Measurements from ENCODE around the gene SSBP2. TPM values are rescaled to one million over a fixed set of nuclear protein-coding genes. Genes with fewer than 3 reads are reported as not detected.
"Not testable (repeated sequence)": the region's sequence is repeated elsewhere in the genome, so short reads cannot be mapped to it uniquely, and the experiment has no call there.

The SSBP2 gene
- total RNA-seq, 2 donors from 2014 or later = 18.1 to 31.4 TPM

DNA sequence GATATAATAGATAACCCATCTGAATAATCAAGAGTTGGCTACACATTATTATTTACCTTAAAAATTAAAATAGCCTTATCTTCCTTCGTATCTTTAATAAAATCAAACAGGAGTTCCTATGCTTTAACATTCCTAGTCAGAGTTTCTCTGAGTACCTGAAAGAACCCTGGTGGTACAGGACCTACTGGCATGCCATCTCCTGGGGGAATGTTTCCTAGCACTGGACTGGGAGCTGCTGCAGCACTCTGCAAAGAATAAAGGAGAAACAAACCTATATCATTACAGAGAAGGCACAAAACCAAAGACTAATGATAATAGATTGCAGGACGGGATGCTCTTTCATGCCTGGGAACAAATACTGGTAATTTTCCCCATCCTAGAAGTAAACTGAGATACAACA, 237.4 kb downstream of the SSBP2 start:
- DNase-seq (no peak), ATAC-seq (no peak)
- no peaks in the 10 kb centered on the region for H3K36me3 ChIP-seq (replicated peaks in 1 of 2; ENCODE audit: insufficient read depth in 1 of 2, low read depth in 2 of 2)
- TF ChIP-seq POLR2A (IDR thresholded peaks at IDR 0.05) = no peak
- TF ChIP-seq, protein P1, sequence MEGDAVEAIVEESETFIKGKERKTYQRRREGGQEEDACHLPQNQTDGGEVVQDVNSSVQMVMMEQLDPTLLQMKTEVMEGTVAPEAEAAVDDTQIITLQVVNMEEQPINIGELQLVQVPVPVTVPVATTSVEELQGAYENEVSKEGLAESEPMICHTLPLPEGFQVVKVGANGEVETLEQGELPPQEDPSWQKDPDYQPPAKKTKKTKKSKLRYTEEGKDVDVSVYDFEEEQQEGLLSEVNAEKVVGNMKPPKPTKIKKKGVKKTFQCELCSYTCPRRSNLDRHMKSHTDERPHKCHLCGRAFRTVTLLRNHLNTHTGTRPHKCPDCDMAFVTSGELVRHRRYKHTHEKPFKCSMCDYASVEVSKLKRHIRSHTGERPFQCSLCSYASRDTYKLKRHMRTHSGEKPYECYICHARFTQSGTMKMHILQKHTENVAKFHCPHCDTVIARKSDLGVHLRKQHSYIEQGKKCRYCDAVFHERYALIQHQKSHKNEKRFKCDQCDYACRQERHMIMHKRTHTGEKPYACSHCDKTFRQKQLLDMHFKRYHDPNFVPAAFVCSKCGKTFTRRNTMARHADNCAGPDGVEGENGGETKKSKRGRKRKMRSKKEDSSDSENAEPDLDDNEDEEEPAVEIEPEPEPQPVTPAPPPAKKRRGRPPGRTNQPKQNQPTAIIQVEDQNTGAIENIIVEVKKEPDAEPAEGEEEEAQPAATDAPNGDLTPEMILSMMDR (IDR thresholded peaks at IDR 0.05) = no peak
- 75 to 77% methylated on average over 2 of the region's 2 CpGs for WGBS, 2 donors
- no peaks in the 10 kb centered on the region for H3K9me3 ChIP-seq
- H3K4me3 ChIP-seq = no peak overlapping the region
- intact Hi-C loops (cut with DNase I) = loop anchor here (5.0 kb wide), 1 partner anchor 234 kb away; no protein-coding TSS in a partner anchor
- peaks cover 3% of the 10 kb centered on the region for H3K4me1 ChIP-seq
- H3K27me3 ChIP-seq = no peaks in the 10 kb centered on the region
- H3K27ac ChIP-seq = no peak overlapping the region

GRCh38 chr5:81506900-81507588, 243.9 kb downstream of the SSBP2 start:
- intact Hi-C loops (cut with DNase I) = loop anchor here (10.0 kb wide), 2 partner anchors 358 to 668 kb away; no protein-coding TSS in a partner anchor
- peaks cover 4% of the 10 kb centered on the region for H3K4me1 ChIP-seq
- 11 to 12% methylated on average over 2 of the region's 2 CpGs for WGBS, 2 donors
- ATAC-seq = peak; percentile 100
- no peaks in the 10 kb centered on the region for H3K36me3 ChIP-seq (replicated peaks in 1 of 2; ENCODE audit: insufficient read depth in 1 of 2, low read depth in 2 of 2)
- no peak overlapping the region for H3K4me3 ChIP-seq
- TF ChIP-seq POLR2A (IDR thresholded peaks at IDR 0.05) = no peak
- TF ChIP-seq, protein P1 (IDR thresholded peaks at IDR 0.05) = peak; percentile 68 to 98 (median 91)
- no peaks in the 10 kb centered on the region for H3K9me3 ChIP-seq
- H3K27ac ChIP-seq = peak overlapping the region in 2 of 4 donors; percentile 27 to 59
- H3K27me3 ChIP-seq = no peaks in the 10 kb centered on the region
- peak; percentile 61 to 89 (median 75) for DNase-seq

GRCh38 chr5:81506378-81506777, 244.5 kb downstream of the SSBP2 start:
- intact Hi-C loops (cut with DNase I) = loop anchor here (10.0 kb wide), 2 partner anchors 358 to 668 kb away; no protein-coding TSS in a partner anchor
- H3K27ac ChIP-seq = peak overlapping the region in 2 of 4 donors; percentile 27 to 59

DNA sequence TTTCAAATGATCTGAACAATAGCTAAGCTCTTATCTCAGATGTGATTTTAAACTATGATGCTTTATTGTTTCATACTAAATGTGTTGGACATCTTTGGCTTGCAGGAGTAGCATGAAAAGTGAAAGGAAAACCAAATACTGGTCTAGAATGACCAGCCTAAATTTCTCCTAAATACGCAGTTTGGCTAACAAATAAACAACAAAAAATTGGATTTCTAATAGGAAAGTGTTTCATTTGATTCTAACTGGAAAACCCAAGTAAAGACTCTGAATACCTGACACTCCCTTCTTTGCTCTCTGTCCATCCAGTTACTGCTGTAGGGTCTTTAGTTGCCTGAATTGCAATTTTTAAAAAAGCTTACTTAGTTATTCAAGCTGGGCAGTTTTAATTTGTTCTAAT, 245.2 kb downstream of the SSBP2 start:
- no peaks in the 10 kb centered on the region for H3K36me3 ChIP-seq (replicated peaks in 1 of 2; ENCODE audit: insufficient read depth in 1 of 2, low read depth in 2 of 2)
- intact Hi-C loops (cut with DNase I) = loop anchor here (10.0 kb wide), 2 partner anchors 359 to 669 kb away; no protein-coding TSS in a partner anchor
- H3K27me3 ChIP-seq = no peaks in the 10 kb centered on the region
- 28 to 40% methylated on average over 1 of the region's 1 CpG for WGBS, 2 donors
- H3K27ac ChIP-seq = peak overlapping the region in 2 of 4 donors; percentile 20 to 59
- TF ChIP-seq, protein P1 (IDR thresholded peaks at IDR 0.05) = no peak
- no peak for TF ChIP-seq POLR2A (IDR thresholded peaks at IDR 0.05)
- H3K4me3 ChIP-seq = no peak overlapping the region
- DNase-seq = no peak
- H3K4me1 ChIP-seq = peaks cover 4% of the 10 kb centered on the region
- ATAC-seq = no peak
- no peaks in the 10 kb centered on the region for H3K9me3 ChIP-seq

More at GRCh38 chr5:81506378-81506777, 244.5 kb downstream of the SSBP2 start:
- DNase-seq (no peak), ATAC-seq (no peak)
- no peaks in the 10 kb centered on the region for H3K36me3 ChIP-seq (replicated peaks in 1 of 2; ENCODE audit: insufficient read depth in 1 of 2, low read depth in 2 of 2)
- no peak overlapping the region for H3K4me3 ChIP-seq
- H3K4me1 ChIP-seq = peaks cover 4% of the 10 kb centered on the region
- H3K9me3 ChIP-seq = no peaks in the 10 kb centered on the region
- H3K27me3 ChIP-seq = no peaks in the 10 kb centered on the region
- WGBS, 2 donors = 15 to 20% methylated on average over 1 of the region's 1 CpG
- TF ChIP-seq, protein P1 (IDR thresholded peaks at IDR 0.05) = no peak
- no peak for TF ChIP-seq POLR2A (IDR thresholded peaks at IDR 0.05)

- H3K27ac ChIP-seq; H3K36me3 ChIP-seq (replicated peaks in 1 of 2; ENCODE audit: insufficient read depth in 1 of 2, low read depth in 2 of 2); H3K9me3 ChIP-seq; H3K4me1 ChIP-seq; H3K4me3 ChIP-seq; H3K27me3 ChIP-seq; ATAC-seq; DNase-seq: not testable (repeated sequence)
- intact Hi-C loops (cut with DNase I) = loop anchor here (10.0 kb wide), 2 partner anchors 361 to 671 kb away; no protein-coding TSS in a partner anchor
Measured at GRCh38 chr5:81503602-81504001, 247.3 kb downstream of the SSBP2 start.
